Stomach (tissue), 9 donors: ENCODE data around the gene TSKU. TPM values are rescaled to one million over a fixed set of nuclear protein-coding genes. Genes with fewer than 3 reads are reported as not detected.

Experiments used
- DNase-seq, 2 donors: peaks; one replicate each; pipeline versions ENCODE4 v3.0.0 to v3.0.0-alpha.2; 2013 to 2019
- H3K27ac ChIP-seq, 5 donors: fragments of 200-600 bp in 4 of 5; sonication (generic) in 4 of 5; one replicate each; pipeline ENCODE4 v1.5.1; 2013 to 2019; ENCODE audit warnings: mild to moderate bottlenecking in 1 of 5, moderate library complexity in 1 of 5
- H3K27me3 ChIP-seq, 3 donors: fragments of 200-600 bp; sonication (generic); one replicate each; pipeline ENCODE4 v1.5.1; 2017 to 2019; ENCODE audit warnings: mixed run types in 1 of 3
- H3K36me3 ChIP-seq, 4 donors: fragments of 200-600 bp; sonication (generic); 1 replicate in 3 of 4; 2 replicates in 1 of 4; pipeline ENCODE4 v1.5.1; 2016 to 2019
- H3K4me1 ChIP-seq, 4 donors: fragments of 200-600 bp; sonication (generic); one replicate each; pipeline ENCODE4 v1.5.1; 2016 to 2019
- H3K4me3 ChIP-seq, 4 donors: fragments of 200-600 bp; sonication (generic) in 3 of 4; one replicate each; pipeline ENCODE4 v1.5.1; 2016 to 2019; ENCODE audit warnings: mild to moderate bottlenecking in 1 of 4
- H3K9me3 ChIP-seq, 4 donors: fragments of 200-600 bp; sonication (generic); one replicate each; pipeline ENCODE4 v1.5.1; 2016 to 2019
- CTCF ChIP-seq, 7 experiments: fragments of 450-650 bp in 4 of 7; fragments of 200-600 bp in 3 of 7; sonication (generic) in 3 of 7; IDR thresholded peaks; one replicate each; pipeline ENCODE4 v1.5.1; 2016 to 2019; ENCODE audit warnings: antibody characterized with exemption in 7 of 7, control low read depth in 2 of 7, mild to moderate bottlenecking in 1 of 7
- EP300 ChIP-seq: sonication (generic); formaldehyde crosslinking; IDR thresholded peaks from one replicate; pipeline ENCODE4 v1.6.1; 2017; ENCODE audit warnings: antibody characterized with exemption
- POLR2A ChIP-seq, 4 donors: fragments of 450-650 bp; IDR thresholded peaks; one replicate each; pipeline ENCODE4 v1.6.1; 2016; ENCODE audit warnings: antibody characterized with exemption in 4 of 4, control low read depth in 2 of 4, mild to moderate bottlenecking in 1 of 4, moderate library complexity in 1 of 4
- POLR2AphosphoS5 ChIP-seq, 3 donors: sonication (generic); formaldehyde crosslinking; IDR thresholded peaks; one replicate each; pipeline ENCODE4 v1.6.1; 2016; ENCODE audit warnings: antibody characterized with exemption in 3 of 3
- WGBS, 5 donors: extraction: QIAGEN DNeasy Blood & Tissue Kit in 3 of 5; methylation state at CpG; one replicate each; pipeline versions ENCODE4 v1.1.5 to v1.1.7; 2013 to 2018; 5-methylcytosine and 5-hydroxymethylcytosine counted together
- intact Hi-C: fragments of 100-400 bp; cut with DNase I; formaldehyde crosslinking; loops from one replicate; pipeline ENCODE4 v1.15.1; 2023; ENCODE audit warnings: low total_unique reads
- polyA plus RNA-seq, 3 donors: library from polyadenylated mRNA; stranded (reverse); fragments of 200-250 nt; gene quantifications; one replicate each; pipeline ENCODE4 v1.2.3, GENCODE V29; 2013
- total RNA-seq, 5 donors: library from RNA; depleted of rRNA; stranded (reverse); fragments of >200 nt; gene quantifications; one replicate each; pipeline versions ENCODE4 v1.1.0 to v1.2.3, GENCODE V29; 2014 to 2016
- donor health status: healthy with polysubstance abuse.
- donor health status: Bipolar disorder and iron deficiency.
- donor health status: healthy.

Gene TSKU
- total and polyA plus RNA-seq, 8 donors: 11.1 to 114 (median 19.7) TPM

GRCh38 chr11:76808171-76808570, 25.0 kb downstream of the TSKU start:
- no peak for DNase-seq
- no peaks in the 10 kb centered on the region for H3K36me3 ChIP-seq
- intact Hi-C loops: loop anchor here (5.0 kb wide), 1 partner anchor 109 kb away; no protein-coding TSS in a partner anchor
- TF ChIP-seq CTCF (IDR thresholded peaks at IDR 0.05): no peak
- TF ChIP-seq POLR2A (IDR thresholded peaks at IDR 0.05): no peak
- TF ChIP-seq POLR2AphosphoS5 (IDR thresholded peaks at IDR 0.05): no peak
- no peak for TF ChIP-seq EP300
- 89 to 95% (median 94%) methylated on average over 12 of the region's 12 CpGs for WGBS, 5 donors
- H3K9me3 ChIP-seq: no peaks in the 10 kb centered on the region
- no peak overlapping the region for H3K4me3 ChIP-seq
- peaks cover 0 to 8% (median 0%) of the 10 kb centered on the region in 3 donors for H3K27me3 ChIP-seq
- H3K27ac ChIP-seq: no peak overlapping the region
- H3K4me1 ChIP-seq: peaks cover 5 to 29% (median 18%) of the 10 kb centered on the region in 4 donors

- WGBS, 5 donors: 88 to 93% (median 92%) methylated on average over 5 of the region's 5 CpGs
- Histone ChIP-seq H3K9me3 (no peaks in the 10 kb centered on the region), H3K27me3 (peaks cover 0 to 8% (median 0%) of the 10 kb centered on the region in 3 donors), H3K27ac (no peak overlapping the region), H3K4me1 (peaks cover 3 to 21% (median 14%) of the 10 kb centered on the region in 4 donors), H3K4me3 (no peak overlapping the region), H3K36me3 (no peaks in the 10 kb centered on the region)
- no peak for TF ChIP-seq CTCF (IDR thresholded peaks at IDR 0.05)
- no peak for DNase-seq
- intact Hi-C loops: loop anchor here (5.0 kb wide), 1 partner anchor 108 kb away; no protein-coding TSS in a partner anchor
These were observed 25.8 kb downstream of the TSKU start for GRCh38 chr11:76808996-76809395.

- 68 to 72% (median 70%) methylated on average over 10 to 11 of the region's 11 CpGs for WGBS, 5 donors
- DNase-seq: peak in 1 of 2 donors; percentile 56
- H3K27ac ChIP-seq: no peak overlapping the region
These were observed 27.1 kb downstream of the TSKU start for GRCh38 chr11:76810151-76810853.

GRCh38 chr11:76811259-76811658, 28.1 kb downstream of the TSKU start:
- Histone ChIP-seq H3K4me3 (no peak overlapping the region), H3K9me3 (peaks cover 0 to 19% (median 12%) of the 10 kb centered on the region in 4 donors), H3K27me3 (peaks cover 0 to 2% (median 0%) of the 10 kb centered on the region in 3 donors), H3K4me1 (peaks cover 3 to 19% (median 11%) of the 10 kb centered on the region in 4 donors), H3K27ac (no peak overlapping the region), H3K36me3 (no peaks in the 10 kb centered on the region)
- intact Hi-C loops: no loop called here
- no peak for TF ChIP-seq CTCF (IDR thresholded peaks at IDR 0.05)
- TF ChIP-seq POLR2A (IDR thresholded peaks at IDR 0.05): no peak
- TF ChIP-seq EP300: no peak
- TF ChIP-seq POLR2AphosphoS5 (IDR thresholded peaks at IDR 0.05): no peak
- WGBS, 5 donors: 95 to 98% (median 96%) methylated on average over 4 of the region's 4 CpGs
- DNase-seq: no peak

More at GRCh38 chr11:76810151-76810853, 27.1 kb downstream of the TSKU start:
- peaks cover 3 to 19% (median 11%) of the 10 kb centered on the region in 4 donors for H3K4me1 ChIP-seq
- peaks cover 0 to 8% (median 0%) of the 10 kb centered on the region in 3 donors for H3K27me3 ChIP-seq
- no peak overlapping the region for H3K4me3 ChIP-seq
- peaks cover 0 to 10% (median 3%) of the 10 kb centered on the region in 4 donors for H3K9me3 ChIP-seq
- TF ChIP-seq EP300 (no peak), CTCF (IDR thresholded peaks at IDR 0.05) (peak in 5 of 7 experiments; percentile 30 to 60 (median 56))
- no peaks in the 10 kb centered on the region for H3K36me3 ChIP-seq
- intact Hi-C loops: no loop called here
